Measurements from ENCODE around the gene MAEA.
"Not testable (repeated sequence)": the region's sequence is repeated elsewhere in the genome, so short reads cannot be mapped to it uniquely, and the experiment has no call there.

The MAEA gene

GRCh38 chr4:1329408-1330371 lies 40.0 kb downstream of the MAEA start:
- Histone ChIP-seq H3K4me3 (ENCODE audit: low read length) (no peak overlapping the region), H3K9ac (ENCODE audit: low read depth, low read length) (no peak overlapping the region), H3K4me1 (ENCODE audit: control insufficient read depth, insufficient read depth, low read length) (peaks cover 12% of the 10 kb centered on the region), H3K36me3 (ENCODE audit: insufficient read depth, low read length) (peaks cover 66% of the 10 kb centered on the region), H3K27me3 (ENCODE audit: control insufficient read depth, insufficient read depth, low read length) (no peaks in the 10 kb centered on the region), H3K9me3 (replicated peaks; ENCODE audit: low read length) (peaks cover 6% of the 10 kb centered on the region), H3K4me2 (ENCODE audit: low read length) (no peak overlapping the region)

GRCh38 chr4:1330761-1331590 lies 41.3 kb downstream of the MAEA start:
- Histone ChIP-seq H3K4me3 (ENCODE audit: low read length) (no peak overlapping the region), H3K9me3 (replicated peaks; ENCODE audit: low read length) (no peaks in the 10 kb centered on the region), H3K4me1 (ENCODE audit: control insufficient read depth, insufficient read depth, low read length) (no peaks in the 10 kb centered on the region), H3K36me3 (ENCODE audit: insufficient read depth, low read length) (peaks cover 62% of the 10 kb centered on the region), H3K4me2 (ENCODE audit: low read length) (no peak overlapping the region), H3K27me3 (ENCODE audit: control insufficient read depth, insufficient read depth, low read length) (no peaks in the 10 kb centered on the region), H3K9ac (ENCODE audit: low read depth, low read length) (no peak overlapping the region)

GRCh38 chr4:1331591-1332353 lies 42.1 kb downstream of the MAEA start:
- no peaks in the 10 kb centered on the region for H3K27me3 ChIP-seq (ENCODE audit: control insufficient read depth, insufficient read depth, low read length)
- H3K4me1 ChIP-seq (ENCODE audit: control insufficient read depth, insufficient read depth, low read length): no peaks in the 10 kb centered on the region
- H3K4me2 ChIP-seq (ENCODE audit: low read length): no peak overlapping the region
- H3K4me3 ChIP-seq (ENCODE audit: low read length): no peak overlapping the region
- peaks cover 63% of the 10 kb centered on the region for H3K36me3 ChIP-seq (ENCODE audit: insufficient read depth, low read length)
- no peaks in the 10 kb centered on the region for H3K9me3 ChIP-seq (replicated peaks; ENCODE audit: low read length)
- no peak overlapping the region for H3K9ac ChIP-seq (ENCODE audit: low read depth, low read length)

- Histone ChIP-seq H3K4me3 (ENCODE audit: low read length) (no peak overlapping the region), H3K27me3 (ENCODE audit: control insufficient read depth, insufficient read depth, low read length) (no peaks in the 10 kb centered on the region), H3K4me1 (ENCODE audit: control insufficient read depth, insufficient read depth, low read length) (no peaks in the 10 kb centered on the region), H3K9ac (ENCODE audit: low read depth, low read length) (no peak overlapping the region), H3K9me3 (replicated peaks; ENCODE audit: low read length) (no peaks in the 10 kb centered on the region), H3K4me2 (ENCODE audit: low read length) (no peak overlapping the region), H3K36me3 (ENCODE audit: insufficient read depth, low read length) (peaks cover 63% of the 10 kb centered on the region)
Measured at GRCh38 chr4:1332686-1333085, 43.0 kb downstream of the MAEA start.

- Histone ChIP-seq H3K27me3 (ENCODE audit: control insufficient read depth, insufficient read depth, low read length) (no peaks in the 10 kb centered on the region), H3K9ac (ENCODE audit: low read depth, low read length) (no peak overlapping the region), H3K4me3 (ENCODE audit: low read length) (no peak overlapping the region), H3K4me2 (ENCODE audit: low read length) (no peak overlapping the region), H3K4me1 (ENCODE audit: control insufficient read depth, insufficient read depth, low read length) (no peaks in the 10 kb centered on the region), H3K9me3 (replicated peaks; ENCODE audit: low read length) (no peaks in the 10 kb centered on the region), H3K36me3 (ENCODE audit: insufficient read depth, low read length) (peaks cover 63% of the 10 kb centered on the region)
Measured at GRCh38 chr4:1333256-1333655, 43.6 kb downstream of the MAEA start.

GRCh38 chr4:1333851-1334578 lies 44.3 kb downstream of the MAEA start:
- H3K9me3 ChIP-seq (replicated peaks; ENCODE audit: low read length); H3K4me2 ChIP-seq (ENCODE audit: low read length); H3K9ac ChIP-seq (ENCODE audit: low read depth, low read length); H3K27me3 ChIP-seq (ENCODE audit: control insufficient read depth, insufficient read depth, low read length); H3K4me3 ChIP-seq (ENCODE audit: low read length); H3K4me1 ChIP-seq (ENCODE audit: control insufficient read depth, insufficient read depth, low read length): not testable (repeated sequence)
- H3K36me3 ChIP-seq (ENCODE audit: insufficient read depth, low read length): peaks cover 62% of the 10 kb centered on the region

GRCh38 chr4:1334579-1334895 lies 44.8 kb downstream of the MAEA start:
- Histone ChIP-seq H3K27me3 (ENCODE audit: control insufficient read depth, insufficient read depth, low read length) (no peaks in the 10 kb centered on the region), H3K4me2 (ENCODE audit: low read length) (no peak overlapping the region), H3K9me3 (replicated peaks; ENCODE audit: low read length) (no peaks in the 10 kb centered on the region), H3K9ac (ENCODE audit: low read depth, low read length) (no peak overlapping the region), H3K36me3 (ENCODE audit: insufficient read depth, low read length) (peaks cover 64% of the 10 kb centered on the region), H3K4me3 (ENCODE audit: low read length) (no peak overlapping the region), H3K4me1 (ENCODE audit: control insufficient read depth, insufficient read depth, low read length) (no peaks in the 10 kb centered on the region)

- not testable (repeated sequence) for H3K4me1 ChIP-seq (ENCODE audit: control insufficient read depth, insufficient read depth, low read length); H3K9ac ChIP-seq (ENCODE audit: low read depth, low read length); H3K9me3 ChIP-seq (replicated peaks; ENCODE audit: low read length); H3K4me3 ChIP-seq (ENCODE audit: low read length); H3K27me3 ChIP-seq (ENCODE audit: control insufficient read depth, insufficient read depth, low read length); H3K4me2 ChIP-seq (ENCODE audit: low read length)
- peaks cover 72% of the 10 kb centered on the region for H3K36me3 ChIP-seq (ENCODE audit: insufficient read depth, low read length)
Measured at GRCh38 chr4:1335193-1335883, 45.6 kb downstream of the MAEA start.

GRCh38 chr4:1336088-1336491 lies 46.4 kb downstream of the MAEA start:
- Histone ChIP-seq H3K9me3 (replicated peaks; ENCODE audit: low read length) (no peaks in the 10 kb centered on the region), H3K36me3 (ENCODE audit: insufficient read depth, low read length) (peaks cover 74% of the 10 kb centered on the region), H3K9ac (ENCODE audit: low read depth, low read length) (no peak overlapping the region)

GRCh38 chr4:1337376-1337831 lies 47.7 kb downstream of the MAEA start:
- Histone ChIP-seq H3K36me3 (ENCODE audit: insufficient read depth, low read length) (peaks cover 78% of the 10 kb centered on the region), H3K4me3 (ENCODE audit: low read length) (no peak overlapping the region), H3K9ac (ENCODE audit: low read depth, low read length) (no peak overlapping the region), H3K27me3 (ENCODE audit: control insufficient read depth, insufficient read depth, low read length) (no peaks in the 10 kb centered on the region), H3K4me2 (ENCODE audit: low read length) (no peak overlapping the region), H3K4me1 (ENCODE audit: control insufficient read depth, insufficient read depth, low read length) (peaks cover 6% of the 10 kb centered on the region), H3K9me3 (replicated peaks; ENCODE audit: low read length) (no peaks in the 10 kb centered on the region)

More at GRCh38 chr4:1336088-1336491, 46.4 kb downstream of the MAEA start:
- H3K4me2 ChIP-seq (ENCODE audit: low read length): no peak overlapping the region
- no peak overlapping the region for H3K4me3 ChIP-seq (ENCODE audit: low read length)
- no peaks in the 10 kb centered on the region for H3K4me1 ChIP-seq (ENCODE audit: control insufficient read depth, insufficient read depth, low read length)
- H3K27me3 ChIP-seq (ENCODE audit: control insufficient read depth, insufficient read depth, low read length): no peaks in the 10 kb centered on the region
